ENCODE data around the gene HNRNPA3. TPM values are rescaled to one million over a fixed set of nuclear protein-coding genes. Genes with fewer than 3 reads are reported as not detected.

Gene HNRNPA3
- polyA plus RNA-seq, 1 of the 3 experiments (the other 2 are of a cell fraction), result 102 TPM

DNA sequence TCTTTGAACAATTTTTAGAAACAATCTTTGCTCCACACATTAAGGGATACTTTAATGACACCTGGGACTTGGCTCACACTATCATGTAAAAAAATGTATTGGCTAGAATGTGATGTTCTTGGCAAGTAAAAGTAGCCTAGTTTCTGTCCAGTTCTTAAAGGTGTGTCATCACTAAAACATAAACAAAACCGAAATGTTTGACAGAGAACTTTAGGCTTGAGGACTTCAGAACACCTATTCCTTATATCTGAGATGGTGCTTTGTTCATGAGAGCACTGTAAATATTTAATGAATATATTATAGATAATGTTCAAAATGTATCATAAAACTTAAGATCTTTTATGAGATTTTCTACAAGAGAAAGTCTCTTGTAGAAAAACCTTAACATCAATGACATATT lies 19.8 kb upstream of the HNRNPA3 start:
- H3K27ac ChIP-seq (ENCODE audit: low read depth in 2 of 2, low read length in 1 of 2), result no peak overlapping the region
- no peaks in the 10 kb centered on the region for H3F3A ChIP-seq (replicated peaks; ENCODE audit: insufficient read depth)
- CTCF ChIA-PET, result no interaction called here
- no peak overlapping the region for H3K9ac ChIP-seq
- no peaks in the 10 kb centered on the region for H3K36me3 ChIP-seq (replicated peaks in 1 of 2; ENCODE audit: control insufficient read depth in 1 of 2, insufficient read depth in 2 of 2, low read length in 1 of 2)
- no peak overlapping the region for H2AFZ ChIP-seq (ENCODE audit: low read depth)
- TF ChIP-seq GABPA (IDR thresholded peaks at IDR 0.05; ENCODE audit: low read depth) (no peak), POLR2AphosphoS5 (IDR thresholded peaks at IDR 0.05; ENCODE audit: low read depth, low read length) (no peak), TAF1 (IDR thresholded peaks at IDR 0.05; ENCODE audit: borderline replicate concordance, low read depth, low read length) (no peak), ELF1 (IDR thresholded peaks at IDR 0.05) (no peak), SMC3 (IDR thresholded peaks at IDR 0.05; ENCODE audit: low read depth, low read length) (no peak), TEAD4 (IDR thresholded peaks at IDR 0.05; ENCODE audit: borderline replicate concordance, insufficient read depth) (no peak), NRF1 (IDR thresholded peaks at IDR 0.05; ENCODE audit: low read depth, low read length) (no peak), TCF12 (IDR thresholded peaks at IDR 0.05) (no peak), MXI1 (IDR thresholded peaks at IDR 0.05; ENCODE audit: low read depth, low read length) (no peak)
- TF ChIP-seq, protein P1, sequence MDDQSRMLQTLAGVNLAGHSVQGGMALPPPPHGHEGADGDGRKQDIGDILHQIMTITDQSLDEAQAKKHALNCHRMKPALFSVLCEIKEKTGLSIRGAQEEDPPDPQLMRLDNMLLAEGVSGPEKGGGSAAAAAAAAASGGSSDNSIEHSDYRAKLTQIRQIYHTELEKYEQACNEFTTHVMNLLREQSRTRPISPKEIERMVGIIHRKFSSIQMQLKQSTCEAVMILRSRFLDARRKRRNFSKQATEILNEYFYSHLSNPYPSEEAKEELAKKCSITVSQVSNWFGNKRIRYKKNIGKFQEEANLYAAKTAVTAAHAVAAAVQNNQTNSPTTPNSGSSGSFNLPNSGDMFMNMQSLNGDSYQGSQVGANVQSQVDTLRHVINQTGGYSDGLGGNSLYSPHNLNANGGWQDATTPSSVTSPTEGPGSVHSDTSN (IDR thresholded peaks at IDR 0.05), result no peak
- TF ChIP-seq, protein P2, sequence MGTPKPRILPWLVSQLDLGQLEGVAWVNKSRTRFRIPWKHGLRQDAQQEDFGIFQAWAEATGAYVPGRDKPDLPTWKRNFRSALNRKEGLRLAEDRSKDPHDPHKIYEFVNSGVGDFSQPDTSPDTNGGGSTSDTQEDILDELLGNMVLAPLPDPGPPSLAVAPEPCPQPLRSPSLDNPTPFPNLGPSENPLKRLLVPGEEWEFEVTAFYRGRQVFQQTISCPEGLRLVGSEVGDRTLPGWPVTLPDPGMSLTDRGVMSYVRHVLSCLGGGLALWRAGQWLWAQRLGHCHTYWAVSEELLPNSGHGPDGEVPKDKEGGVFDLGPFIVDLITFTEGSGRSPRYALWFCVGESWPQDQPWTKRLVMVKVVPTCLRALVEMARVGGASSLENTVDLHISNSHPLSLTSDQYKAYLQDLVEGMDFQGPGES (IDR thresholded peaks at IDR 0.05; ENCODE audit: low read depth, low read length), result no peak
- TF ChIP-seq, protein P3, sequence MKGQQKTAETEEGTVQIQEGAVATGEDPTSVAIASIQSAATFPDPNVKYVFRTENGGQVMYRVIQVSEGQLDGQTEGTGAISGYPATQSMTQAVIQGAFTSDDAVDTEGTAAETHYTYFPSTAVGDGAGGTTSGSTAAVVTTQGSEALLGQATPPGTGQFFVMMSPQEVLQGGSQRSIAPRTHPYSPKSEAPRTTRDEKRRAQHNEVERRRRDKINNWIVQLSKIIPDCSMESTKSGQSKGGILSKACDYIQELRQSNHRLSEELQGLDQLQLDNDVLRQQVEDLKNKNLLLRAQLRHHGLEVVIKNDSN (IDR thresholded peaks at IDR 0.05; ENCODE audit: borderline replicate concordance, low read depth), result no peak
- no peaks in the 10 kb centered on the region for H3K9me2 ChIP-seq
- H4K20me1 ChIP-seq (ENCODE audit: insufficient read depth), result no peaks in the 10 kb centered on the region
- H3K4me3 ChIP-seq (ENCODE audit: low read depth in 2 of 2, low read length in 1 of 2), result no peak overlapping the region
- POLR2A ChIA-PET, result no interaction called here
- H3K79me2 ChIP-seq (ENCODE audit: insufficient read depth), result no peaks in the 10 kb centered on the region
- H3K4me1 ChIP-seq (ENCODE audit: control insufficient read depth in 1 of 2, insufficient read depth in 2 of 2, low read depth in 1 of 2, low read length in 1 of 2), result no peaks in the 10 kb centered on the region
- no peaks in the 10 kb centered on the region for H3K27me3 ChIP-seq (ENCODE audit: insufficient read depth)
- no peaks in the 10 kb centered on the region for H3K9me3 ChIP-seq
- DNase-seq, result no peak
- no peak overlapping the region for H3K4me2 ChIP-seq
- 63% methylated on average over 1 of the region's 1 CpG for WGBS (ENCODE audit: low lambda C conversion rate)

DNA sequence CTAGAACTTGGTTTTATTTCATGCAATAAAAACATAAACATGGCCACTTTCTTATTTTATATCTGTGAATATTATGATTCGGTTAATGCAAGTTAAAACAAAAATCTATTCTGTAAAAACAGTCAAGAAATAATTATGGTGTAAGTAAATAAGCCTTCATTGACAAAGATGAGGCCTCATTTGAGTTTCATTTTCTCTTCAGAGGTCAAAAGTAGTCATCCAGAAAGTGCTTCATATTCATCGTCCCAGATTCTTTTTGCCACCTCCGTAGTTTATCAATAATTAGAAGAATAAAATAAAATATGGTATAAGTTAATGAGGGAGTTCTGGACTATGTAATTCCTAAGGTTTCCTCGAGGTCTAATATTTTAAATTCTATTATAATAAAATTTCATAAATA lies 19.4 kb upstream of the HNRNPA3 start:
- Histone ChIP-seq H3K36me3 (replicated peaks in 1 of 2; ENCODE audit: control insufficient read depth in 1 of 2, insufficient read depth in 2 of 2, low read length in 1 of 2) (no peaks in the 10 kb centered on the region), H3K9ac (no peak overlapping the region), H3F3A (replicated peaks; ENCODE audit: insufficient read depth) (no peaks in the 10 kb centered on the region), H3K27me3 (ENCODE audit: insufficient read depth) (no peaks in the 10 kb centered on the region), H2AFZ (ENCODE audit: low read depth) (no peak overlapping the region), H4K20me1 (ENCODE audit: insufficient read depth) (no peaks in the 10 kb centered on the region), H3K9me3 (no peaks in the 10 kb centered on the region), H3K27ac (ENCODE audit: low read depth in 2 of 2, low read length in 1 of 2) (no peak overlapping the region), H3K9me2 (no peaks in the 10 kb centered on the region), H3K4me3 (ENCODE audit: low read depth in 2 of 2, low read length in 1 of 2) (no peak overlapping the region), H3K79me2 (ENCODE audit: insufficient read depth) (no peaks in the 10 kb centered on the region), H3K4me1 (ENCODE audit: control insufficient read depth in 1 of 2, insufficient read depth in 2 of 2, low read depth in 1 of 2, low read length in 1 of 2) (no peaks in the 10 kb centered on the region), H3K4me2 (no peak overlapping the region)
- 71% methylated on average over 4 of the region's 4 CpGs for WGBS (ENCODE audit: low lambda C conversion rate)
- TF ChIP-seq RFX5 (IDR thresholded peaks at IDR 0.05; ENCODE audit: low read length) (no peak), MXI1 (IDR thresholded peaks at IDR 0.05; ENCODE audit: low read depth, low read length) (no peak), NFIC (IDR thresholded peaks at IDR 0.05; ENCODE audit: borderline replicate concordance) (no peak), FOSL2 (IDR thresholded peaks at IDR 0.05; ENCODE audit: borderline replicate concordance, low read depth) (no peak), EZH2phosphoT487 (IDR thresholded peaks at IDR 0.05; ENCODE audit: borderline replicate concordance, low read depth) (no peak), RXRA (IDR thresholded peaks at IDR 0.05; ENCODE audit: borderline replicate concordance, low read depth) (no peak), RAD21 (IDR thresholded peaks at IDR 0.05; ENCODE audit: low read length) (no peak), TAF1 (IDR thresholded peaks at IDR 0.05; ENCODE audit: borderline replicate concordance, low read depth, low read length) (no peak), RCOR1 (IDR thresholded peaks at IDR 0.05; ENCODE audit: low read length) (no peak), SMC3 (IDR thresholded peaks at IDR 0.05; ENCODE audit: low read depth, low read length) (no peak), NRF1 (IDR thresholded peaks at IDR 0.05; ENCODE audit: low read depth, low read length) (no peak), EP300 (IDR thresholded peaks at IDR 0.05; ENCODE audit: borderline replicate concordance in 1 of 2, low read depth in 1 of 2, low read length in 1 of 2) (no peak), GATA2 (CRISPR knock-in tag; IDR thresholded peaks at IDR 0.05) (no peak), FOXJ3 (CRISPR knock-in tag; IDR thresholded peaks at IDR 0.05) (no peak)
- TF ChIP-seq, protein P3 (IDR thresholded peaks at IDR 0.05; ENCODE audit: borderline replicate concordance, low read depth), result no peak
- TF ChIP-seq, protein P4, sequence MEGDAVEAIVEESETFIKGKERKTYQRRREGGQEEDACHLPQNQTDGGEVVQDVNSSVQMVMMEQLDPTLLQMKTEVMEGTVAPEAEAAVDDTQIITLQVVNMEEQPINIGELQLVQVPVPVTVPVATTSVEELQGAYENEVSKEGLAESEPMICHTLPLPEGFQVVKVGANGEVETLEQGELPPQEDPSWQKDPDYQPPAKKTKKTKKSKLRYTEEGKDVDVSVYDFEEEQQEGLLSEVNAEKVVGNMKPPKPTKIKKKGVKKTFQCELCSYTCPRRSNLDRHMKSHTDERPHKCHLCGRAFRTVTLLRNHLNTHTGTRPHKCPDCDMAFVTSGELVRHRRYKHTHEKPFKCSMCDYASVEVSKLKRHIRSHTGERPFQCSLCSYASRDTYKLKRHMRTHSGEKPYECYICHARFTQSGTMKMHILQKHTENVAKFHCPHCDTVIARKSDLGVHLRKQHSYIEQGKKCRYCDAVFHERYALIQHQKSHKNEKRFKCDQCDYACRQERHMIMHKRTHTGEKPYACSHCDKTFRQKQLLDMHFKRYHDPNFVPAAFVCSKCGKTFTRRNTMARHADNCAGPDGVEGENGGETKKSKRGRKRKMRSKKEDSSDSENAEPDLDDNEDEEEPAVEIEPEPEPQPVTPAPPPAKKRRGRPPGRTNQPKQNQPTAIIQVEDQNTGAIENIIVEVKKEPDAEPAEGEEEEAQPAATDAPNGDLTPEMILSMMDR (IDR thresholded peaks at IDR 0.05), result no peak
- TF ChIP-seq, protein P5, sequence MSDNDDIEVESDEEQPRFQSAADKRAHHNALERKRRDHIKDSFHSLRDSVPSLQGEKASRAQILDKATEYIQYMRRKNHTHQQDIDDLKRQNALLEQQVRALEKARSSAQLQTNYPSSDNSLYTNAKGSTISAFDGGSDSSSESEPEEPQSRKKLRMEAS (IDR thresholded peaks at IDR 0.05; ENCODE audit: low read depth), result no peak
- POLR2A ChIA-PET, result no interaction called here
- DNase-seq, result no peak
- CTCF ChIA-PET, result interaction anchor here (0.9 to 2.0 kb wide), 4 partner anchors 8 to 199 kb away, joined by 3 to 8 read pairs (median 4); partner anchors contain the start of gene AGPS
